B cell (primary cell): ENCODE measurements around the gene RRP15.

ENCODE experiments used
- EZH2 ChIP-seq: IDR thresholded peaks from 2 replicates; pipeline ENCODE4 v1.6.1; 2012; ENCODE audit warnings: borderline replicate concordance, low read depth, mild to moderate bottlenecking, moderate library complexity, low read length; ENCODE audit not compliant: insufficient read depth, poor library complexity, severe bottlenecking
- TF ChIP-seq, protein P1 (sequence below): fragments of 200-600 bp; IDR thresholded peaks from one replicate; pipeline ENCODE4 v1.8.0; 2022; ENCODE audit warnings: antibody characterized with exemption, mild to moderate bottlenecking

DNA sequence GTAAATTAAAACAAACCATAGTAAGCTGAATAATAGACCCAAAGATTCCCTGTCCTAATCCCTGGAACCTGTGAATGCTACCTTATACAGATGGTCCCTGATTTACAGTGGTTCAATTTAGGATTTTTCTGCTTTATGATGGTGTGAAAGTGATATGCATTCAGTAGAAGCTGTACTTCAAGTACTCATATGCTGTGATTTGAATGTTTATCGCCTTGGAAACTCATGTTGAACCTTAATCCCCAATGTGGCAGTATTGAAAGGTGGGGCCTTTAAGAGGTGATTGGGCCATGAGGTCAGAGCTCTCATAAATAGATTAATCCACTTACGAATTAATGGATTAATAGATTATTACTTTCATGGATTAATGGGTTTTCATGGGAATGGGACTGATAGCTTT, 10.6 kb upstream of the RRP15 start:
- TF ChIP-seq, protein P1, sequence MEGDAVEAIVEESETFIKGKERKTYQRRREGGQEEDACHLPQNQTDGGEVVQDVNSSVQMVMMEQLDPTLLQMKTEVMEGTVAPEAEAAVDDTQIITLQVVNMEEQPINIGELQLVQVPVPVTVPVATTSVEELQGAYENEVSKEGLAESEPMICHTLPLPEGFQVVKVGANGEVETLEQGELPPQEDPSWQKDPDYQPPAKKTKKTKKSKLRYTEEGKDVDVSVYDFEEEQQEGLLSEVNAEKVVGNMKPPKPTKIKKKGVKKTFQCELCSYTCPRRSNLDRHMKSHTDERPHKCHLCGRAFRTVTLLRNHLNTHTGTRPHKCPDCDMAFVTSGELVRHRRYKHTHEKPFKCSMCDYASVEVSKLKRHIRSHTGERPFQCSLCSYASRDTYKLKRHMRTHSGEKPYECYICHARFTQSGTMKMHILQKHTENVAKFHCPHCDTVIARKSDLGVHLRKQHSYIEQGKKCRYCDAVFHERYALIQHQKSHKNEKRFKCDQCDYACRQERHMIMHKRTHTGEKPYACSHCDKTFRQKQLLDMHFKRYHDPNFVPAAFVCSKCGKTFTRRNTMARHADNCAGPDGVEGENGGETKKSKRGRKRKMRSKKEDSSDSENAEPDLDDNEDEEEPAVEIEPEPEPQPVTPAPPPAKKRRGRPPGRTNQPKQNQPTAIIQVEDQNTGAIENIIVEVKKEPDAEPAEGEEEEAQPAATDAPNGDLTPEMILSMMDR, result no peak
- TF ChIP-seq EZH2, result no peak
